HCT116 (cell line): ENCODE data around the gene GALR3. TPM values are rescaled to one million over a fixed set of nuclear protein-coding genes. Genes with fewer than 3 reads are reported as not detected.

ENCODE experiments used
- ATAC-seq: fragments of 200-7000 bp; cut with Tn5 transposase; 2 replicates; pipeline ENCODE4 v1.9.1; 2020; ENCODE audit warnings: mild to moderate bottlenecking, moderate library complexity
- BruUV-seq: library from RNA; stranded (reverse); fragments of 400-500 nt; replicated peaks from 2 replicates; lab custom pipeline; 2021; lab: Mats Ljungman, UMichigan
- CTCF ChIA-PET: fragments of 300-600 bp; sonication (Branson Sonifier 250); formaldehyde crosslinking; loops from one replicate; lab custom pipeline; 2021; ENCODE audit warnings: antibody characterized with exemption; lab: Charles Lee
- POLR2A ChIA-PET: fragments of 300-600, 350-600 bp; sonication (Branson Sonifier 250); formaldehyde crosslinking; loops from one replicate; lab custom pipeline; 2021; ENCODE audit warnings: antibody characterized with exemption; lab: Charles Lee
- RAD21 ChIA-PET, 2 experiments: fragments of 300-600 bp; sonication (Branson Sonifier 250); formaldehyde crosslinking; loops; one replicate each; lab custom pipeline; 2023; ENCODE audit warnings: low total read pairs in 2 of 2; ENCODE audit not compliant: uncharacterized antibody in 2 of 2, unreplicated experiment in 2 of 2, low non-redundant PET in 1 of 2; lab: Charles Lee
- DNase-seq: peaks from one replicate; pipeline ENCODE4 v3.0.0-alpha.2; 2010; ENCODE audit warnings: low read depth, low spot score
- H2AFZ ChIP-seq: fragments of 200-600 bp; shearing (Covaris generic), sonication (generic); 2 replicates; pipeline ENCODE4 v1.6.1; 2017; ENCODE audit warnings: low read depth, mixed run types, mixed read lengths, antibody characterized with exemption, low read length; ENCODE audit not compliant: poor library complexity, severe bottlenecking
- H3K27ac ChIP-seq: 2 replicates; pipeline ENCODE4 v1.5.1; 2012; ENCODE audit warnings: low read depth, low read length
- H3K27me3 ChIP-seq: fragments of 200-600 bp; sonication (generic); 2 replicates; pipeline ENCODE4 v1.6.1; 2016; ENCODE audit warnings: mixed run types, low read length, mixed read lengths; ENCODE audit not compliant: insufficient read depth
- H3K36me3 ChIP-seq, 2 experiments: fragments of 200-500 bp in 1 of 2; fragments of 200-600 bp in 1 of 2; sonication (Bioruptor generic) in 1 of 2; sonication (generic) in 1 of 2; 2 replicates each; pipeline versions ENCODE4 v1.5.1 to v1.6.1; 2014 to 2016; ENCODE audit warnings: low read length in 2 of 2, inconsistent platforms in 1 of 2, mixed read lengths in 1 of 2, mixed run types in 1 of 2; ENCODE audit not compliant: insufficient read depth in 2 of 2, control insufficient read depth in 1 of 2
- H3K4me1 ChIP-seq, 2 experiments: fragments of 200-600 bp in 1 of 2; sonication (generic) in 1 of 2; 2 replicates each; pipeline versions ENCODE4 v1.5.1 to v1.6.1; 2012 to 2017; ENCODE audit warnings: low read length in 2 of 2, inconsistent platforms in 1 of 2, mild to moderate bottlenecking in 1 of 2, mixed read lengths in 1 of 2, mixed run types in 1 of 2, moderate library complexity in 1 of 2; ENCODE audit not compliant: insufficient read depth in 2 of 2, control insufficient read depth in 1 of 2
- H3K4me2 ChIP-seq: fragments of 200-600 bp; sonication (generic); 2 replicates; pipeline ENCODE4 v1.6.1; 2017; ENCODE audit warnings: mixed run types, low read length, mixed read lengths
- H3K4me3 ChIP-seq, 2 experiments: fragments of 200-600 bp in 1 of 2; sonication (generic) in 1 of 2; replicated peaks in 1 of 2; 2 replicates each; pipeline ENCODE4 v1.5.1; 2011 to 2016; ENCODE audit warnings: low read length in 2 of 2, control low read depth in 1 of 2, low read depth in 1 of 2, mild to moderate bottlenecking in 1 of 2, mixed read lengths in 1 of 2, mixed run types in 1 of 2
- H3K79me2 ChIP-seq: fragments of 200-600 bp; sonication (generic); 2 replicates; pipeline ENCODE4 v1.6.1; 2017; ENCODE audit warnings: mild to moderate bottlenecking, mixed run types, low read length, moderate library complexity, mixed read lengths; ENCODE audit not compliant: insufficient read depth
- H3K9ac ChIP-seq: fragments of 200-600 bp; sonication (generic); 2 replicates; pipeline ENCODE4 v1.6.1; 2016; ENCODE audit warnings: low read length, mixed read lengths
- H3K9me2 ChIP-seq: fragments of 200-600 bp; sonication (generic), shearing (Covaris generic); 2 replicates; pipeline ENCODE4 v1.6.1; 2017; ENCODE audit warnings: mixed run types, mild to moderate bottlenecking, moderate library complexity; ENCODE audit not compliant: insufficient read depth
- H3K9me3 ChIP-seq, 2 experiments: fragments of 200-500 bp in 1 of 2; fragments of 200-600 bp in 1 of 2; sonication (Bioruptor generic) in 1 of 2; sonication (generic) in 1 of 2; 2 replicates each; pipeline ENCODE4 v1.6.1; 2014 to 2017; ENCODE audit warnings: low read length in 2 of 2, mixed read lengths in 2 of 2, inconsistent platforms in 1 of 2, low read depth in 1 of 2, mild to moderate bottlenecking in 1 of 2, mixed run types in 1 of 2, moderate library complexity in 1 of 2; ENCODE audit not compliant: control insufficient read depth in 1 of 2, insufficient read depth in 1 of 2
- H4K20me1 ChIP-seq: fragments of 200-600 bp; sonication (generic), shearing (Covaris generic); 2 replicates; pipeline ENCODE4 v1.6.1; 2017; ENCODE audit warnings: mixed run types, mild to moderate bottlenecking, moderate library complexity; ENCODE audit not compliant: insufficient read depth
- EGR1 ChIP-seq: IDR thresholded peaks from 2 replicates; pipeline ENCODE4 v1.6.1; 2012; ENCODE audit warnings: low read depth
- ELF1 ChIP-seq: IDR thresholded peaks from 2 replicates; pipeline ENCODE4 v1.6.1; 2012; ENCODE audit warnings: low read depth, borderline replicate concordance
- EZH2phosphoT487 ChIP-seq: fragments of 200-600 bp; IDR thresholded peaks from 2 replicates; pipeline ENCODE4 v1.6.1; 2018; ENCODE audit warnings: antibody characterized with exemption, borderline replicate concordance
- MAX ChIP-seq: IDR thresholded peaks from 2 replicates; pipeline ENCODE4 v1.6.1; 2012
- POLR2AphosphoS5 ChIP-seq: IDR thresholded peaks from 2 replicates; pipeline ENCODE4 v1.6.1; 2011; ENCODE audit warnings: mild to moderate bottlenecking, low read depth, low read length, moderate library complexity
- intact Hi-C: fragments of 100-400 bp; cut with micrococcal nuclease; formaldehyde crosslinking; loops from 2 replicates; pipeline ENCODE4 v1.10.0; 2022
- total RNA-seq: library from RNA; stranded (reverse); gene quantifications from one replicate; pipeline ENCODE4 v1.2.1, GENCODE V29; 2021; ENCODE audit not compliant: unreplicated experiment
- TF ChIP-seq, protein P1 (sequence below), 3 experiments: fragments of 200-600 bp in 1 of 3; sonication (generic) in 1 of 3; IDR thresholded peaks in 2 of 3; conservative IDR thresholded peaks in 1 of 3; 2 replicates each; pipeline ENCODE4 v1.5.1; 2012 to 2017; ENCODE audit warnings: low read depth in 2 of 3, low read length in 2 of 3, antibody characterized with exemption in 1 of 3, borderline replicate concordance in 1 of 3, control low read depth in 1 of 3, mild to moderate bottlenecking in 1 of 3, mixed read lengths in 1 of 3, mixed run types in 1 of 3, moderate library complexity in 1 of 3; ENCODE audit not compliant: insufficient read depth in 1 of 3

The GALR3 gene
- total RNA-seq, 1 experiment from 2014 or later, result 0.32 TPM

DNA sequence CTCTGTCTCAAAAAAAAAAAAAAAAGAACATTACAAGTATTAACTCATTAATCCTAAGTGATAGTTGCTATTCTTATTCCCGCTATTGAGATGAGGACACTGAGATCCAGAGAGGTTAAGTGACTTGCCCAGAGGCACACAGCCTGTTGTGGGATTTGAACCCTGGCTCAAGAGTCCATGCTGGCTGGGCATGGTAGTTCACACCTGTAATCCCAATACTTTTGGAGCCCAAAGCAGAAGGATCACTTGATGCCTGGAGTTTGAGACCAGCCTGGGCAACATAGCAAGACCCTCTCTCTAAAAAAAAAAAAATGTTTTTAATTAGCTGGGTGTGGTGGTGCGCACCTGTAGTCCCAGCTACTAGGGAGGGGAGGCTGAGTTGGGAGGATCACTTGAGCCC lies 11.3 kb upstream of the GALR3 start:
- Histone ChIP-seq H3K4me1 (peaks cover 2 to 24% of the 10 kb centered on the region in 2 experiments; a peak in 2 of 4 replicates), H4K20me1 (no peaks in the 10 kb centered on the region), H3K36me3 (peaks cover 5 to 15% of the 10 kb centered on the region in 2 experiments; a peak in 3 of 4 replicates), H3K9ac (no peak overlapping the region), H3K4me3 (no peak overlapping the region), H3K27ac (no peak overlapping the region), H3K27me3 (no peaks in the 10 kb centered on the region), H2AFZ (no peak overlapping the region), H3K4me2 (no peak overlapping the region), H3K79me2 (peaks cover 34% of the 10 kb centered on the region), H3K9me3 (no peaks in the 10 kb centered on the region), H3K9me2 (no peaks in the 10 kb centered on the region)
- DNase-seq (no peak), ATAC-seq (no peak)
- ChIA-PET POLR2A (no interaction called here), RAD21 (no interaction called here), CTCF (no interaction called here)
- TF ChIP-seq EGR1 (no peak), ELF1 (no peak), POLR2AphosphoS5 (no peak), MAX (no peak), EZH2phosphoT487 (no peak)
- TF ChIP-seq, protein P1, sequence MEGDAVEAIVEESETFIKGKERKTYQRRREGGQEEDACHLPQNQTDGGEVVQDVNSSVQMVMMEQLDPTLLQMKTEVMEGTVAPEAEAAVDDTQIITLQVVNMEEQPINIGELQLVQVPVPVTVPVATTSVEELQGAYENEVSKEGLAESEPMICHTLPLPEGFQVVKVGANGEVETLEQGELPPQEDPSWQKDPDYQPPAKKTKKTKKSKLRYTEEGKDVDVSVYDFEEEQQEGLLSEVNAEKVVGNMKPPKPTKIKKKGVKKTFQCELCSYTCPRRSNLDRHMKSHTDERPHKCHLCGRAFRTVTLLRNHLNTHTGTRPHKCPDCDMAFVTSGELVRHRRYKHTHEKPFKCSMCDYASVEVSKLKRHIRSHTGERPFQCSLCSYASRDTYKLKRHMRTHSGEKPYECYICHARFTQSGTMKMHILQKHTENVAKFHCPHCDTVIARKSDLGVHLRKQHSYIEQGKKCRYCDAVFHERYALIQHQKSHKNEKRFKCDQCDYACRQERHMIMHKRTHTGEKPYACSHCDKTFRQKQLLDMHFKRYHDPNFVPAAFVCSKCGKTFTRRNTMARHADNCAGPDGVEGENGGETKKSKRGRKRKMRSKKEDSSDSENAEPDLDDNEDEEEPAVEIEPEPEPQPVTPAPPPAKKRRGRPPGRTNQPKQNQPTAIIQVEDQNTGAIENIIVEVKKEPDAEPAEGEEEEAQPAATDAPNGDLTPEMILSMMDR (IDR thresholded peaks at IDR 0.05 in 2 of 3, conservative IDR thresholded peaks at IDR 0.05 in 1 of 3; ENCODE audit: borderline replicate concordance in 1 of 3, insufficient read depth in 1 of 3, low read depth in 2 of 3, low read length in 2 of 3), result no peak
- no TSS peak for BruUV-seq
- intact Hi-C loops, result no loop called here
